Body of pancreas (tissue), 4 donors: ENCODE results near the gene PHLDB3.

Experiments
- POLR2A ChIP-seq, 3 donors: fragments of 450-650 bp; IDR thresholded peaks; one replicate each; pipeline ENCODE4 v1.6.1; 2016; ENCODE audit warnings: antibody characterized with exemption in 3 of 3, mild to moderate bottlenecking in 2 of 3
- TF ChIP-seq, protein P1 (sequence below), 7 experiments: fragments of 450-650 bp in 4 of 7; fragments of 200-600 bp in 3 of 7; sonication (generic) in 3 of 7; IDR thresholded peaks; one replicate each; pipeline ENCODE4 v1.5.1; 2016 to 2019; ENCODE audit warnings: antibody characterized with exemption in 7 of 7

DNA sequence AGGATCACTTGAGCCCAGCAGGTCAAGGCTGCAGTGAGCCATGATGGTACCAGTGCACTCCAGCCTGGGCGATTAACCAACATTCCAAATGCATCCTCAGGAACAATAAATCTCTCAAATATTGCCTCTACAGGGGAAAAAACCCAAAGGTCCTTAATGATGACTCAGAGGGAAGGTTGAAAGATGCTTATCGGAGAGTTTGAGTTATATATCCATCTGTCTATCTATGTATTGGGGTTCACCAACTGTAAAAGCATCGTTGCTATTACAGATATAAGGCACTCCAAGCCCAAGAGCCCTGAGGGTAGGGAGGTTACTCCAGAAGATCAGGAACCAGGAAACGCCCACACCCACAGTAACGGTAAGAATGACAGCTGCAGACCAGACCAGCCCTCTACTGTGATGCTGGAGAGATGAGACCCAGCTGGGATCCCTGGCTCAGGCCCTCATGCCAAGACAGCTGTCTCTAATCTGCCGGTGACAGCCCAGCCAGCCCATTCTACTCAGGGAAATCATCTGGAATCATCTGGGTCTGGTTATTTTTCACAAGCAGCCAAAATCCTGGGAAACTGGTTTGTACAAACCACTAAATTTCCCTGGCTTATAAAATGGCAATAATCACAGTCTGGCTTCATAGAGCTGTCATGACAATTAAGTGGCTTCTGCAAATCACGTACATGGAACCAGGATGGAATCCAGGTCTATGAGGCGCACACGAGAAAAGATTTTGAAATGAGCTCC lies 66.1 kb downstream of the PHLDB3 start:
- TF ChIP-seq, protein P1, sequence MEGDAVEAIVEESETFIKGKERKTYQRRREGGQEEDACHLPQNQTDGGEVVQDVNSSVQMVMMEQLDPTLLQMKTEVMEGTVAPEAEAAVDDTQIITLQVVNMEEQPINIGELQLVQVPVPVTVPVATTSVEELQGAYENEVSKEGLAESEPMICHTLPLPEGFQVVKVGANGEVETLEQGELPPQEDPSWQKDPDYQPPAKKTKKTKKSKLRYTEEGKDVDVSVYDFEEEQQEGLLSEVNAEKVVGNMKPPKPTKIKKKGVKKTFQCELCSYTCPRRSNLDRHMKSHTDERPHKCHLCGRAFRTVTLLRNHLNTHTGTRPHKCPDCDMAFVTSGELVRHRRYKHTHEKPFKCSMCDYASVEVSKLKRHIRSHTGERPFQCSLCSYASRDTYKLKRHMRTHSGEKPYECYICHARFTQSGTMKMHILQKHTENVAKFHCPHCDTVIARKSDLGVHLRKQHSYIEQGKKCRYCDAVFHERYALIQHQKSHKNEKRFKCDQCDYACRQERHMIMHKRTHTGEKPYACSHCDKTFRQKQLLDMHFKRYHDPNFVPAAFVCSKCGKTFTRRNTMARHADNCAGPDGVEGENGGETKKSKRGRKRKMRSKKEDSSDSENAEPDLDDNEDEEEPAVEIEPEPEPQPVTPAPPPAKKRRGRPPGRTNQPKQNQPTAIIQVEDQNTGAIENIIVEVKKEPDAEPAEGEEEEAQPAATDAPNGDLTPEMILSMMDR (IDR thresholded peaks at IDR 0.05) = no peak
- TF ChIP-seq POLR2A (IDR thresholded peaks at IDR 0.05) = no peak
